Measurements from ENCODE around the gene RBBP5. TPM values are rescaled to one million over a fixed set of nuclear protein-coding genes. Genes with fewer than 3 reads are reported as not detected.

Gene RBBP5
- total and polyA plus RNA-seq, 2 donors (not counting 1 experiment from before 2014, with no cell fraction given), result 6.8 to 18.5 TPM

GRCh38 chr1:205065666-205066065 is 56.1 kb downstream of the RBBP5 start:
- 98% methylated on average over 14 of the region's 14 CpGs for WGBS (ENCODE audit: insufficient coverage)
- no peak for DNase-seq
- ATAC-seq (ENCODE audit: low read depth), result no peak
- intact Hi-C loops (cut with micrococcal nuclease), result no loop called here
- H3K4me1 ChIP-seq (ENCODE audit: control insufficient read depth in 2 of 2, insufficient read depth in 2 of 2, low read length in 2 of 2), result peaks cover 0 to 6% of the 10 kb centered on the region in 2 donors
- no peak overlapping the region for H3K27ac ChIP-seq (ENCODE audit: low read length in 2 of 2)
- ChIA-PET CTCF (interaction anchor here (1.1 kb wide), 1 partner anchor 189 kb away, joined by 3 read pairs; no protein-coding TSS in a partner anchor), POLR2A (no interaction called here)
- no peaks in the 10 kb centered on the region for H3K36me3 ChIP-seq (replicated peaks in 1 of 2; ENCODE audit: control extremely low read depth in 1 of 2, control insufficient read depth in 1 of 2, extremely low read depth in 1 of 2, insufficient read depth in 2 of 2, low read length in 1 of 2)
- H3K27me3 ChIP-seq (replicated peaks in 1 of 4; ENCODE audit: control extremely low read depth in 1 of 4, control insufficient read depth in 3 of 4, insufficient read depth in 4 of 4, low read length in 3 of 4), result no peaks in the 10 kb centered on the region
- no peak overlapping the region for H3K4me3 ChIP-seq (ENCODE audit: control extremely low read depth in 1 of 5, extremely low read depth in 1 of 5, insufficient read depth in 1 of 5, low read depth in 2 of 5, low read length in 4 of 5)
- Mint-ChIP-seq H3K9me3 (ENCODE audit: insufficient read depth) (no peaks in the 10 kb centered on the region), H3K27me3 (no peaks in the 10 kb centered on the region), H3K4me3 (no peak overlapping the region), H3K27ac (no peak overlapping the region), H3K4me1 (no peaks in the 10 kb centered on the region)
- H3K4me2 ChIP-seq (replicated peaks; ENCODE audit: low read depth, low read length, poor library complexity, severe bottlenecking), result no peak overlapping the region
- H3K9ac ChIP-seq (ENCODE audit: low read length), result no peak overlapping the region
- no peaks in the 10 kb centered on the region for H4K20me1 ChIP-seq (ENCODE audit: control insufficient read depth, insufficient read depth, low read length, poor library complexity, severe bottlenecking)
- no peaks in the 10 kb centered on the region for H3K79me2 ChIP-seq (ENCODE audit: control insufficient read depth, insufficient read depth, low read length)
- no peak for TF ChIP-seq EZH2 (IDR thresholded peaks at IDR 0.05; ENCODE audit: borderline replicate concordance, insufficient read depth, low read depth, low read length, poor library complexity, severe bottlenecking)
- TF ChIP-seq, protein P1, sequence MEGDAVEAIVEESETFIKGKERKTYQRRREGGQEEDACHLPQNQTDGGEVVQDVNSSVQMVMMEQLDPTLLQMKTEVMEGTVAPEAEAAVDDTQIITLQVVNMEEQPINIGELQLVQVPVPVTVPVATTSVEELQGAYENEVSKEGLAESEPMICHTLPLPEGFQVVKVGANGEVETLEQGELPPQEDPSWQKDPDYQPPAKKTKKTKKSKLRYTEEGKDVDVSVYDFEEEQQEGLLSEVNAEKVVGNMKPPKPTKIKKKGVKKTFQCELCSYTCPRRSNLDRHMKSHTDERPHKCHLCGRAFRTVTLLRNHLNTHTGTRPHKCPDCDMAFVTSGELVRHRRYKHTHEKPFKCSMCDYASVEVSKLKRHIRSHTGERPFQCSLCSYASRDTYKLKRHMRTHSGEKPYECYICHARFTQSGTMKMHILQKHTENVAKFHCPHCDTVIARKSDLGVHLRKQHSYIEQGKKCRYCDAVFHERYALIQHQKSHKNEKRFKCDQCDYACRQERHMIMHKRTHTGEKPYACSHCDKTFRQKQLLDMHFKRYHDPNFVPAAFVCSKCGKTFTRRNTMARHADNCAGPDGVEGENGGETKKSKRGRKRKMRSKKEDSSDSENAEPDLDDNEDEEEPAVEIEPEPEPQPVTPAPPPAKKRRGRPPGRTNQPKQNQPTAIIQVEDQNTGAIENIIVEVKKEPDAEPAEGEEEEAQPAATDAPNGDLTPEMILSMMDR (IDR thresholded peaks at IDR 0.05), result no peak
- H2AFZ ChIP-seq (ENCODE audit: insufficient read depth, low read depth, low read length, poor library complexity, severe bottlenecking), result no peak overlapping the region
- H3K9me3 ChIP-seq (ENCODE audit: control extremely low read depth in 1 of 3, control insufficient read depth in 2 of 3, insufficient read depth in 1 of 3, low read length in 2 of 3), result no peaks in the 10 kb centered on the region

- ChIA-PET CTCF (no interaction called here), POLR2A (no interaction called here)
- Mint-ChIP-seq H3K27ac (no peak overlapping the region), H3K4me3 (no peak overlapping the region), H3K27me3 (no peaks in the 10 kb centered on the region), H3K4me1 (no peaks in the 10 kb centered on the region), H3K9me3 (ENCODE audit: insufficient read depth) (no peaks in the 10 kb centered on the region)
- peaks cover 0 to 6% of the 10 kb centered on the region in 2 donors for H3K4me1 ChIP-seq (ENCODE audit: control insufficient read depth in 2 of 2, insufficient read depth in 2 of 2, low read length in 2 of 2)
- H3K79me2 ChIP-seq (ENCODE audit: control insufficient read depth, insufficient read depth, low read length), result no peaks in the 10 kb centered on the region
- TF ChIP-seq, protein P1 (IDR thresholded peaks at IDR 0.05), result no peak
- TF ChIP-seq EZH2 (IDR thresholded peaks at IDR 0.05; ENCODE audit: borderline replicate concordance, insufficient read depth, low read depth, low read length, poor library complexity, severe bottlenecking), result no peak
- H3K27ac ChIP-seq (ENCODE audit: low read length in 2 of 2), result no peak overlapping the region
- DNase-seq (no peak), ATAC-seq (ENCODE audit: low read depth) (no peak)
- H4K20me1 ChIP-seq (ENCODE audit: control insufficient read depth, insufficient read depth, low read length, poor library complexity, severe bottlenecking), result no peaks in the 10 kb centered on the region
- H3K36me3 ChIP-seq (replicated peaks in 1 of 2; ENCODE audit: control extremely low read depth in 1 of 2, control insufficient read depth in 1 of 2, extremely low read depth in 1 of 2, insufficient read depth in 2 of 2, low read length in 1 of 2), result no peaks in the 10 kb centered on the region
- H3K4me3 ChIP-seq (ENCODE audit: control extremely low read depth in 1 of 5, extremely low read depth in 1 of 5, insufficient read depth in 1 of 5, low read depth in 2 of 5, low read length in 4 of 5), result no peak overlapping the region
- WGBS (ENCODE audit: insufficient coverage), result 89% methylated on average over 8 of the region's 9 CpGs
- H3K27me3 ChIP-seq (replicated peaks in 1 of 4; ENCODE audit: control extremely low read depth in 1 of 4, control insufficient read depth in 3 of 4, insufficient read depth in 4 of 4, low read length in 3 of 4), result no peaks in the 10 kb centered on the region
- no peaks in the 10 kb centered on the region for H3K9me3 ChIP-seq (ENCODE audit: control extremely low read depth in 1 of 3, control insufficient read depth in 2 of 3, insufficient read depth in 1 of 3, low read length in 2 of 3)
- no peak overlapping the region for H3K4me2 ChIP-seq (replicated peaks; ENCODE audit: low read depth, low read length, poor library complexity, severe bottlenecking)
- H2AFZ ChIP-seq (ENCODE audit: insufficient read depth, low read depth, low read length, poor library complexity, severe bottlenecking), result no peak overlapping the region
- no peak overlapping the region for H3K9ac ChIP-seq (ENCODE audit: low read length)
- intact Hi-C loops (cut with micrococcal nuclease), result no loop called here
These were observed 56.9 kb downstream of the RBBP5 start for GRCh38 chr1:205064741-205065316.

Measured in B cell (primary cell).